ENCODE measurements around the gene DNAH9. TPM values are rescaled to one million over a fixed set of nuclear protein-coding genes. Genes with fewer than 3 reads are reported as not detected.

The DNAH9 gene
- total and polyA plus RNA-seq, 12 donors = 0.06 to 0.10 TPM; not detected in 10

DNA sequence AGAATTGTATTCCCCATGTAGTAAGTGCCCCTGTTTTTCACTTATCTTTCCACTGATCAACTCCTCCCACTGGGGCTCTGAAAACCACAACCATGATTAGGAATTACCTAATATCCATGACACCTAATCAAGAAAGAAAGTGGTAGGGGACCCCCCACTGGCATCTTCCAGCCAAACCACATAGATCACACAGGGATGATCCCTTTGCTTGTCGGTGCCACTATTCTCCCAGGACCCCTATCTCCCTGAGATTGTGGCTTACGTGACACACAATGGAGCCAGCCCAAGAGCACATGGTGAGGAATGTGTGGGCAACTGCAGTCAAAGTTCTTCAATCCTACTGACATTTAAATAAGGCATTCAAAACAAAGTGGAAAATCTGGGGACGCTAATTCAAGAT is 17.6 kb upstream of the DNAH9 start:
- Histone ChIP-seq H3K9me3 (peaks cover 0 to 9% (median 0%) of the 10 kb centered on the region in 11 donors), H3K4me3 (no peak overlapping the region), H3K36me3 (no peaks in the 10 kb centered on the region), H3K27me3 (no peaks in the 10 kb centered on the region), H3K27ac (no peak overlapping the region), H3K4me1 (no peaks in the 10 kb centered on the region)
- DNase-seq (no peak), ATAC-seq (no peak)
- no peak for TF ChIP-seq CTCF (IDR thresholded peaks at IDR 0.05)
- intact Hi-C loops (cut with DNase I) = no loop called here
- 73 to 77% methylated on average over 3 of the region's 3 CpGs for WGBS, 2 donors

DNA sequence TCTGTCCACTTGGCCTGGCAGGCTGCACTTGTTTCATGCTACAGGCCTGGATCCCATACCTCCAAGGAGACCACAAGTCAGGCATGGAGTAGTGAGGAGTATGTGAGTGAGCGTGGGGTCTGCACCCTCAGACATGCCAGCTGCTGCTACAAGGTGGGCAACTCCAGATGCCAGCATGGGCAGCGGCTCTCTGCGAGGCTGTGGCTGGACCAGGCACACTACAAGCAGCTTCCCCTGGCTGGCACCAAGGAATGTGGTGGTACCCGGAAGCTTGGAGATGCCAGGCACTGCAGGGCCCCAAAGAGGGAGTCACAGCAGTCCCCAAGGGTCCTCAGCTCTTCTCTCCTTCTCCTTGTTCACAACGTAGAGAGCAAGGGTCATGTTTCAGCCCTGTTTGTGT is 16.1 kb upstream of the DNAH9 start:
- 85 to 89% methylated on average over 5 of the region's 5 CpGs for WGBS, 2 donors
- TF ChIP-seq CTCF (IDR thresholded peaks at IDR 0.05) = no peak
- no peaks in the 10 kb centered on the region for H3K27me3 ChIP-seq
- DNase-seq = no peak
- intact Hi-C loops (cut with DNase I) = no loop called here
- H3K27ac ChIP-seq = no peak overlapping the region
- H3K36me3 ChIP-seq = no peaks in the 10 kb centered on the region
- no peaks in the 10 kb centered on the region for H3K4me1 ChIP-seq
- H3K4me3 ChIP-seq = no peak overlapping the region
- peaks cover 0 to 9% (median 0%) of the 10 kb centered on the region in 11 donors for H3K9me3 ChIP-seq
- no peak for ATAC-seq

DNA sequence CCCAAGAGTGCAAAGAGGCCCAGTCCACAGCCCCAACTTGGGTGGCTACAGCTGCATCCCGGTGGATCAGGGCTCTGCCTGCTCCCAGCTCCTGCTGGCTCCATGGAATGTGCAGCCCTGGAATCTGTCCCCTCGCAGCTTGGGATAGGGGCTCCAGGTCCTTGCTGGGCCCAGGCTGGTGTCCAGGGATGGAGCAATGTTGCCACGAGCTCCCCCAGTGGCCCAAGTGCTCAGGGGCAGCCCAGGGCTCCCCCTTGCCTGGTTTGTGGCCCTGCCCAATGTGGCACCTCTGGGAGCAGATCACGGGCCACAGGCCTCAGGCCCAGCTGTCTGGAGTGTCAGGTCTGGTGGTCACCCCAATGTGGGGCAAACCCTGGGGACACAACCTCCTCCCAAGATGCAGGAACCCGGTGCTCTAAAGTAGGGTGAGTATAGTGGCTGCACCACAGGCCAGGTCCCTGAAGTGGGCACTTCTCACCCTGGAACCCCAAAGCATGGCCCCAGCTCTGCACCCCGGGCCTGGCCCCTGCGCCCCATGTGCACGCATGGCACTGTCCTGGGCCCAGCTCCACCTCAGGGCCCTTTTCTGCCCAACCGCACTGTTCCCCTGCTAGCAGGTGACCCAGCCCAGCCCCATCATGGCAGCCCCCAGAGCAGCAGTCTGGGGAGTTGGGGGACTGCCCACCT is 14.8 kb upstream of the DNAH9 start:
- intact Hi-C loops (cut with DNase I) = no loop called here
- no peak for TF ChIP-seq CTCF (IDR thresholded peaks at IDR 0.05)
- WGBS, 2 donors = 76 to 82% methylated on average over 9 of the region's 9 CpGs
- Histone ChIP-seq H3K9me3 (peaks cover 0 to 9% (median 0%) of the 10 kb centered on the region in 11 donors), H3K4me1 (no peaks in the 10 kb centered on the region), H3K4me3 (no peak overlapping the region), H3K27ac (no peak overlapping the region), H3K36me3 (no peaks in the 10 kb centered on the region), H3K27me3 (no peaks in the 10 kb centered on the region)
- DNase-seq = no peak
- ATAC-seq = peak in 1 of 8 donors; percentile 34

GRCh38 chr17:11589716-11590115 is 8.6 kb upstream of the DNAH9 start:
- Histone ChIP-seq H3K27ac (no peak overlapping the region), H3K27me3 (peaks cover 0 to 19% (median 2%) of the 10 kb centered on the region in 7 donors), H3K4me1 (no peaks in the 10 kb centered on the region), H3K9me3 (no peaks in the 10 kb centered on the region), H3K4me3 (no peak overlapping the region), H3K36me3 (no peaks in the 10 kb centered on the region)
- intact Hi-C loops (cut with DNase I) = no loop called here
- DNase-seq (no peak), ATAC-seq (no peak)
- 49 to 51% methylated on average over 3 of the region's 3 CpGs for WGBS, 2 donors
- TF ChIP-seq CTCF (IDR thresholded peaks at IDR 0.05) = no peak
